HepG2 (cell line): Measurements from ENCODE around the gene ACOXL. TPM values are rescaled to one million over a fixed set of nuclear protein-coding genes. Genes with fewer than 3 reads are reported as not detected.
A peak's percentile ranks its signal among the peaks of the same experiment; 100 is the strongest.

Source experiments
- ATAC-seq: fragments of 200-7000 bp; cut with Tn5 transposase; 3 replicates; pipeline ENCODE4 v1.9.1; 2020; ENCODE audit warnings: mild to moderate bottlenecking, moderate library complexity
- BruUV-seq: library from RNA; stranded (reverse); fragments of 400-500 nt; replicated peaks from 2 replicates; lab custom pipeline; 2021; lab: Mats Ljungman, UMichigan
- CTCF ChIA-PET: fragments of 300-600 bp; formaldehyde crosslinking; extraction: SDS; loops from one replicate; lab custom pipeline; 2021; ENCODE audit warnings: low total read pairs, inconsistent platforms, low intra/inter-chr PET ratio; lab: Yijun Ruan, JAX
- POLR2A ChIA-PET: fragments of 350-600 bp; sonication (Branson Sonifier 250); formaldehyde crosslinking; loops from one replicate; lab custom pipeline; 2020; ENCODE audit warnings: antibody characterized with exemption, inconsistent platforms; lab: Yijun Ruan, JAX
- DNase-seq: peaks from one replicate; pipeline ENCODE4 v3.0.0-alpha.2; 2015; ENCODE audit warnings: low spot score
- FAIRE-seq: peaks from 3 replicates; lab custom pipeline; 2011; peaks lifted over from hg19 to GRCh38; lab: Jason Lieb, UNC
- H2AFZ ChIP-seq: one replicate; pipeline ENCODE4 v1.6.1; 2011; ENCODE audit warnings: low read length, inconsistent platforms
- H3K27ac ChIP-seq: fragments of 300-600 bp; 3 replicates; pipeline ENCODE4 v1.8.0; 2011; ENCODE audit warnings: mixed run types, mild to moderate bottlenecking, mixed read lengths, low read length, inconsistent platforms; ENCODE audit not compliant: insufficient read depth; ENCODE audit errors: extremely low read length
- H3K27me3 ChIP-seq, 2 experiments: fragments of 200-600 bp in 1 of 2; 2 replicates in 1 of 2; 3 replicates in 1 of 2; pipeline versions ENCODE4 v1.6.0 to v1.8.0; 2011; ENCODE audit warnings: low read length in 2 of 2, mild to moderate bottlenecking in 2 of 2, moderate library complexity in 2 of 2, inconsistent platforms in 1 of 2; ENCODE audit not compliant: insufficient read depth in 2 of 2, control insufficient read depth in 1 of 2
- H3K36me3 ChIP-seq, 2 experiments: fragments of 200-600 bp in 1 of 2; replicated peaks in 1 of 2; 2 replicates in 1 of 2; 3 replicates in 1 of 2; pipeline versions ENCODE4 v1.5.1 to v1.8.0; 2011; ENCODE audit warnings: low read length in 2 of 2, inconsistent platforms in 1 of 2; ENCODE audit not compliant: insufficient read depth in 2 of 2, control insufficient read depth in 1 of 2
- H3K4me1 ChIP-seq: 2 replicates; pipeline ENCODE4 v1.5.1; 2012; ENCODE audit warnings: low read length, inconsistent platforms; ENCODE audit not compliant: insufficient read depth
- H3K4me2 ChIP-seq: 2 replicates; pipeline ENCODE4 v1.6.0; 2011; ENCODE audit warnings: low read depth, low read length, inconsistent platforms
- H3K4me3 ChIP-seq, 3 experiments: fragments of 200-600 bp in 1 of 3; sonication (generic), shearing (Covaris generic) in 1 of 3; replicated peaks in 1 of 3; 2 replicates each; pipeline ENCODE4 v1.5.1; 2011 to 2016; ENCODE audit warnings: low read length in 3 of 3, inconsistent platforms in 2 of 3, low read depth in 2 of 3, mild to moderate bottlenecking in 2 of 3, control low read depth in 1 of 3, mixed read lengths in 1 of 3; ENCODE audit not compliant: insufficient read depth in 1 of 3
- H3K79me2 ChIP-seq: one replicate; pipeline ENCODE4 v1.6.1; 2011; ENCODE audit warnings: low read length, inconsistent platforms; ENCODE audit not compliant: insufficient read depth
- H3K9ac ChIP-seq: 2 replicates; pipeline ENCODE4 v1.6.0; 2011; ENCODE audit warnings: mild to moderate bottlenecking, low read depth, low read length, inconsistent platforms; ENCODE audit not compliant: insufficient read depth
- H3K9me3 ChIP-seq: 2 replicates; pipeline ENCODE4 v1.5.1; 2012; ENCODE audit warnings: mild to moderate bottlenecking, low read length
- H4K20me1 ChIP-seq: 2 replicates; pipeline ENCODE4 v1.6.0; 2011; ENCODE audit warnings: inconsistent platforms, mild to moderate bottlenecking, low read length, moderate library complexity; ENCODE audit not compliant: insufficient read depth
- ELF4 ChIP-seq: sonication (generic); formaldehyde crosslinking; IDR thresholded peaks from 2 replicates; pipeline ENCODE4 v1.5.0; 2020; ENCODE audit warnings: missing genetic modification reagents, mild to moderate bottlenecking, moderate library complexity, borderline replicate concordance
- LCORL ChIP-seq, 2 experiments: fragments of 450-650 bp in 1 of 2; sonication (generic) in 1 of 2; formaldehyde crosslinking in 1 of 2; IDR thresholded peaks; 2 replicates each; pipeline versions ENCODE4 v1.5.0 to v1.6.1; 2017 to 2020; ENCODE audit warnings: antibody characterized with exemption in 1 of 2, missing genetic modification reagents in 1 of 2
- MNT ChIP-seq: fragments of 450-650 bp; IDR thresholded peaks from 2 replicates; pipeline ENCODE4 v1.6.1; 2016
- SETDB1 ChIP-seq: sonication (generic); formaldehyde crosslinking; IDR thresholded peaks from 2 replicates; pipeline ENCODE4 v1.5.1; 2020; ENCODE audit warnings: missing genetic modification reagents, mild to moderate bottlenecking, borderline replicate concordance
- SRY ChIP-seq: sonication (generic); formaldehyde crosslinking; IDR thresholded peaks from 2 replicates; pipeline ENCODE4 v1.8.0; 2022; ENCODE audit warnings: mild to moderate bottlenecking, missing genetic modification reagents
- ZBTB37 ChIP-seq: sonication (generic); formaldehyde crosslinking; IDR thresholded peaks from 2 replicates; pipeline ENCODE4 v1.4.0; 2020; ENCODE audit warnings: mild to moderate bottlenecking, missing genetic modification reagents
- ZNF746 ChIP-seq: sonication (generic); formaldehyde crosslinking; IDR thresholded peaks from 2 replicates; pipeline ENCODE4 v1.8.0; 2022; ENCODE audit warnings: mild to moderate bottlenecking, missing genetic modification reagents
- WGBS: methylation state at CpG from one replicate; pipeline ENCODE4 v1.1.6; 2017; ENCODE audit warnings: low lambda C conversion rate; 5-methylcytosine and 5-hydroxymethylcytosine counted together
- in situ Hi-C: cut with HindIII; loops from 2 replicates; pipeline ENCODE4 v1.10.0; 2017; ENCODE audit warnings: low pct_unique_long_range_greater_than_20kb; ENCODE audit not compliant: extremely low pct_ligation_motif_present
- intact Hi-C: fragments of 100-400 bp; cut with micrococcal nuclease; formaldehyde crosslinking; loops from one replicate; pipeline ENCODE4 v1.10.0; 2022; ENCODE audit not compliant: unreplicated experiment
- polyA plus RNA-seq, 8 experiments: library from polyadenylated mRNA; depleted of rRNA in 3 of 8; stranded (reverse) in 7 of 8; unstranded in 1 of 8; fragments of >200 nt; fragmentation: Illumina TruSeq in 4 of 8; extraction: Trizol in 4 of 8; gene quantifications; 2 replicates each; pipeline versions ENCODE4 v1.2.1 to v1.2.3, GENCODE V29; 2011 to 2016; ENCODE audit warnings: low read depth in 4 of 8, missing spikeins in 1 of 8, mixed read lengths in 1 of 8; ENCODE audit not compliant: insufficient read depth in 1 of 8
- total RNA-seq, 5 experiments: library from RNA; depleted of rRNA; stranded (reverse); fragments of >200 nt; fragmentation: Illumina TruSeq; extraction: Trizol; gene quantifications; 2 replicates each; pipeline ENCODE4 v1.2.3, GENCODE V29; 2016; ENCODE audit warnings: low read depth in 1 of 5

The ACOXL gene
- total and polyA plus RNA-seq, 2 of the 13 experiments (the other 11 are each of a cell fraction or from before 2014, with no cell fraction given) = not detected

GRCh38 chr2:110810404-110810803 is 78.0 kb downstream of the ACOXL start (continued):
- TF ChIP-seq MNT = peak; percentile 21; the same call in 1 of the 2 replicates
- 0 out of 2 replicates have a peak, but pooled peaks have one; percentile 9 for TF ChIP-seq LCORL (IDR thresholded peaks at IDR 0.05)
- no peak for TF ChIP-seq LCORL (CRISPR knock-in tag; IDR thresholded peaks at IDR 0.05)
- TF ChIP-seq ZBTB37 = no peak

GRCh38 chr2:110812726-110813645 is 80.6 kb downstream of the ACOXL start:
- intact Hi-C loops (no loop called here), in situ Hi-C loops (loop anchor here (25.0 kb wide), 1 partner anchor 874 kb away; no protein-coding TSS in a partner anchor)
- Histone ChIP-seq H2AFZ (no peak overlapping the region), H3K9me3 (no peaks in the 10 kb centered on the region), H3K36me3 (no peaks in the 10 kb centered on the region), H3K79me2 (no peaks in the 10 kb centered on the region), H3K4me1 (no peaks in the 10 kb centered on the region), H3K4me3 (no peak overlapping the region), H3K27me3 (peaks cover 8 to 37% of the 10 kb centered on the region in 2 experiments; a peak in 4 of 5 replicates), H4K20me1 (no peaks in the 10 kb centered on the region; the same call in 1 of the 2 replicates), H3K27ac (no peak overlapping the region), H3K9ac (no peak overlapping the region), H3K4me2 (no peak overlapping the region)
- ChIA-PET CTCF (no interaction called here), POLR2A (no interaction called here)
- no peak for DNase-seq
- ATAC-seq = no peak
- 51% methylated on average over 12 of the region's 12 CpGs for WGBS
- no TSS peak for BruUV-seq
- TF ChIP-seq ZNF746 (CRISPR knock-in tag) (no peak), SETDB1 (CRISPR knock-in tag) (no peak), SRY (CRISPR knock-in tag) (no peak), ELF4 (no peak)
- no peak for FAIRE-seq
